Breast epithelium (tissue), 4 donors: Measurements from ENCODE around the gene SCN3A. TPM values are rescaled to one million over a fixed set of nuclear protein-coding genes. Genes with fewer than 3 reads are reported as not detected.

Experiments
- DNase-seq, 2 donors: peaks; one replicate each; pipeline ENCODE4 v3.0.0-alpha.2; 2019; ENCODE audit warnings: low spot score in 2 of 2
- H3K27ac ChIP-seq, 2 donors: fragments of 200-600 bp; sonication (generic) in 1 of 2; one replicate each; pipeline ENCODE4 v1.5.1; 2016 to 2019; ENCODE audit warnings: mild to moderate bottlenecking in 1 of 2
- H3K27me3 ChIP-seq, 2 donors: fragments of 200-600 bp; sonication (generic) in 1 of 2; one replicate each; pipeline versions ENCODE4 v1.5.1 to v1.6.0; 2017 to 2019; ENCODE audit warnings: control low read depth in 1 of 2, mild to moderate bottlenecking in 1 of 2
- H3K36me3 ChIP-seq: fragments of 200-600 bp; one replicate; pipeline ENCODE4 v1.5.1; 2019
- H3K4me1 ChIP-seq, 2 donors: fragments of 200-600 bp; sonication (generic); one replicate each; pipeline ENCODE4 v1.5.1; 2016 to 2019; ENCODE audit warnings: control low read depth in 1 of 2
- H3K4me3 ChIP-seq, 3 donors: fragments of 200-600 bp; sonication (generic); 1 replicate in 2 of 3; 2 replicates in 1 of 3; pipeline ENCODE4 v1.5.1; 2016 to 2019; ENCODE audit warnings: mild to moderate bottlenecking in 3 of 3, moderate library complexity in 2 of 3
- H3K9me3 ChIP-seq, 2 donors: fragments of 200-600 bp; sonication (generic) in 1 of 2; one replicate each; pipeline ENCODE4 v1.5.1; 2016 to 2019; ENCODE audit warnings: control low read depth in 1 of 2
- CTCF ChIP-seq, 3 donors: fragments of 450-650 bp; IDR thresholded peaks; one replicate each; pipeline ENCODE4 v1.5.1; 2016 to 2017; ENCODE audit warnings: antibody characterized with exemption in 3 of 3, mild to moderate bottlenecking in 3 of 3, moderate library complexity in 3 of 3
- POLR2A ChIP-seq: fragments of 450-650 bp; IDR thresholded peaks from one replicate; pipeline ENCODE4 v1.6.1; 2016; ENCODE audit warnings: antibody characterized with exemption, mild to moderate bottlenecking, moderate library complexity
- POLR2AphosphoS5 ChIP-seq, 3 donors: sonication (generic); formaldehyde crosslinking; IDR thresholded peaks; one replicate each; pipeline ENCODE4 v1.6.1; 2017; ENCODE audit warnings: antibody characterized with exemption in 3 of 3
- intact Hi-C: fragments of 100-400 bp; cut with DNase I; formaldehyde crosslinking; loops from one replicate; pipeline ENCODE4 v1.15.1; 2023; ENCODE audit warnings: low total_unique reads
- total RNA-seq, 3 donors: library from RNA; depleted of rRNA; stranded (reverse); fragments of >200 nt; gene quantifications; one replicate each; pipeline ENCODE4 v1.1.0, GENCODE V29; 2016

The SCN3A gene
- total RNA-seq, 3 donors from 2014 or later: 0.64 to 5.3 (median 1.6) TPM

- intact Hi-C loops: no loop called here
- H3K27me3 ChIP-seq: no peaks in the 10 kb centered on the region
- TF ChIP-seq CTCF (IDR thresholded peaks at IDR 0.05): no peak
- no peak for TF ChIP-seq POLR2A
- no peaks in the 10 kb centered on the region for H3K36me3 ChIP-seq
- H3K4me1 ChIP-seq: no peaks in the 10 kb centered on the region
- H3K9me3 ChIP-seq: no peaks in the 10 kb centered on the region
- no peak overlapping the region for H3K27ac ChIP-seq
- no peak overlapping the region for H3K4me3 ChIP-seq
- no peak for DNase-seq
Measured at GRCh38 chr2:165192729-165193128, 11.1 kb downstream of the SCN3A start.

GRCh38 chr2:165191096-165191728, 12.6 kb downstream of the SCN3A start:
- no peak for DNase-seq

DNA sequence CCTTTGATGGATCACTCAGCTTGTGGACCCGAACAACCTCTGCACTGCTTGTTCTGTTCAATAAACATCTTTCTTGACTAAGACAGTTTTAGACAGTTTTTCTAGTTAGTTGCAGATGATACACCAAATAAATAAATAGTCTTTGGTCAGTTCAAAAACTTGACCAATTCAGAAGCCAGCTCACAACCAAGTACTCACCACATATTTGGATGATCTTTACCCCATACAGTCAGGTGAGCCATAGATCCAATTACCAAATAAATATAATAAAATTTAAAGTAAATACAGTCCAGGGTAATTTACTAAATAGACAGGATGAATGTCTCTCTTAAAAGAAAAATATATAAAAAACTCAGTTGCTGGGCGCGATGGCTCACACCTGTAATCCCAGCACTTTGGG, 18.2 kb downstream of the SCN3A start:
- no peaks in the 10 kb centered on the region for H3K36me3 ChIP-seq
- DNase-seq: no peak
- intact Hi-C loops: loop anchor here (10.0 kb wide), 1 partner anchor 999 kb away; no protein-coding TSS in a partner anchor
- H3K4me1 ChIP-seq: no peaks in the 10 kb centered on the region
- H3K27ac ChIP-seq: no peak overlapping the region
- TF ChIP-seq POLR2A (no peak), CTCF (IDR thresholded peaks at IDR 0.05) (no peak), POLR2AphosphoS5 (IDR thresholded peaks at IDR 0.05) (no peak)
- H3K4me3 ChIP-seq: no peak overlapping the region
- H3K27me3 ChIP-seq: no peaks in the 10 kb centered on the region
- H3K9me3 ChIP-seq: no peaks in the 10 kb centered on the region

More at GRCh38 chr2:165191096-165191728, 12.6 kb downstream of the SCN3A start:
- Histone ChIP-seq H3K27ac (no peak overlapping the region), H3K4me1 (no peaks in the 10 kb centered on the region), H3K27me3 (no peaks in the 10 kb centered on the region), H3K4me3 (no peak overlapping the region), H3K9me3 (no peaks in the 10 kb centered on the region), H3K36me3 (no peaks in the 10 kb centered on the region)
- TF ChIP-seq POLR2A: no peak
- TF ChIP-seq POLR2AphosphoS5 (IDR thresholded peaks at IDR 0.05): no peak
- TF ChIP-seq CTCF (IDR thresholded peaks at IDR 0.05): no peak
- intact Hi-C loops: no loop called here

- no peaks in the 10 kb centered on the region for H3K9me3 ChIP-seq
- no peaks in the 10 kb centered on the region for H3K27me3 ChIP-seq
- DNase-seq: no peak
- intact Hi-C loops: loop anchor here (10.0 kb wide), 1 partner anchor 1003 kb away; no protein-coding TSS in a partner anchor
- no peaks in the 10 kb centered on the region for H3K4me1 ChIP-seq
- no peaks in the 10 kb centered on the region for H3K36me3 ChIP-seq
- H3K27ac ChIP-seq: no peak overlapping the region
- TF ChIP-seq CTCF (IDR thresholded peaks at IDR 0.05) (no peak), POLR2AphosphoS5 (IDR thresholded peaks at IDR 0.05) (no peak), POLR2A (no peak)
- H3K4me3 ChIP-seq: no peak overlapping the region
Measured at GRCh38 chr2:165182029-165182428, 21.8 kb downstream of the SCN3A start.

DNA sequence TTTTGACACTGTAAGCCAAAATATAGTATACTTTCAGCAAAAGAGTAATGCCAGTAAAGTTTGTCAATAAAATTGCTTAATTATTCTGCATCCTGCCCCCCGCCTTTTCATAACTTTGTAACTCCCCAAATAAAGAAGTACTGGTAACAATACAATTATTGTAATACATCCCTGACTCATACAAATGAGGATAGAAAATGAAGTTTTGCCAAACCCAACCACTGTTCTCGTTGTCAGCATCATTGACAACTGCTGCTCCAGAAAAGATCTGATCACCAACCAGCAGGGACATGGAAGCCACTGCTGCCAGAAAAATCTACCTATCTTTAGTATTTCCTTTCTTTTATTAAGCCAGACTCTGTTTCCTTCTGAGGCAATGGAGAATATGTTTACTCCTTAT, 27.1 kb downstream of the SCN3A start:
- Histone ChIP-seq H3K4me1 (no peaks in the 10 kb centered on the region), H3K4me3 (no peak overlapping the region), H3K9me3 (no peaks in the 10 kb centered on the region), H3K27ac (no peak overlapping the region), H3K36me3 (no peaks in the 10 kb centered on the region), H3K27me3 (no peaks in the 10 kb centered on the region)
- intact Hi-C loops: no loop called here
- TF ChIP-seq POLR2AphosphoS5 (IDR thresholded peaks at IDR 0.05): no peak
- TF ChIP-seq CTCF (IDR thresholded peaks at IDR 0.05): no peak
- no peak for TF ChIP-seq POLR2A
- DNase-seq: no peak
